G401.6 (cell line): ENCODE data around the gene CAND2.

ENCODE experiments used
- FAIRE-seq: peaks from 2 replicates; lab custom pipeline; 2012; peaks lifted over from hg19 to GRCh38; lab: Jason Lieb, UNC

Gene CAND2

DNA sequence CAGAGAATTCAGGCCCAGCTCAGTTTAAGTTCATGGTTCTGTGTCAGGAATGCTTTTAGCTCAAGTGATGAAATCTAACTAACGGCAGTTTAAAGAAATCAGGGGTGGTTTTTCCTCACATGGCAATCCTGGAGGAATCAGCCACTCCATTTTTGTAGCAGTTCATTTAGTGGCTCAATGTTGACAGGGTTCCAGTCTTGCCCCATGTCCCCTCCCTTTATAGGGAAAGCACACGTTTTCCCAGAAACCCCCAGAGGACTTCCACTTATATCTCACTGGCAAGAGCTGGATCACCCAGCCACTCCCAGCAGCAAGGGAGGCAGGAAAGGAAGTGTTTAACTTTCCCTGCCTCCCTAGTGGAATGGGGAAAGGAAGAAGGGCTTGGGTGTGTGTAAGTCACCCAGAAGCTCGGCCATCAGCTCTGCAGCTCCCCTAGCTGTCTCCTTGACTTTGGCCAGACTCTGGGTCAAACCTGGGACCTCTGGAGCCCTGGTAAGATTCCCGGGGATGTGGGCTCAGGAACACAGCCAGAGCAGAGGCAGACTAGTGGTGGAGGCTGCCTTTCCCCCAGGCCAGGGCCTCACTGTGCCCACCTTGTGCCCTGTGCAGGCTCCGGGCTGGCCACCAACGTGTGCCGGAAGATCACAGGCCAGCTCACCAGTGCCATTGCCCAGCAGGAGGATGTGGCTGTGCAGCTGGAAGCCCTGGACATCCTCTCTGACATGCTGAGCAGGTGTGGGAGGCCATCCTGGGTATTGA is 11.3 kb downstream of the CAND2 start:
- no peak for FAIRE-seq

DNA sequence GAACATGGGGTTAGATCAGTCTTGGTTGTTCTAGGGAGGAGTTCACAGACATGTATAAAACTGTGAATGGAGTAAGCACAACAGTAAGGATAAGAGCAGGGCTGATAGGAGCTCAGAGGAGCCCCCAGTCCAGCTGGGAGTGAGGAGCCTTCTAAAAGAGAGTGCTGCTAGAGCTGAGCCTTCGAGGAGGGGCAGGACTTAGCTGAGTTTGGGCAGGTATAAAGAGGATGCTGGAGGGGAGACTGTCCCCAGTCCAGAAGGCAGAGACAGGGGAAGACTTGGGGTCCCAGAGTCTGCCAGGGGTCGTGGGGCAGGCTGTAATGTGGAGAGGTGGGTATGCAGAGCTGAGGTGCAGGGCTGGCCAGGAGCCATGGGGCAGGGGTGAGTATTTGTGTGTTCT is 12.1 kb downstream of the CAND2 start:
- no peak for FAIRE-seq

DNA sequence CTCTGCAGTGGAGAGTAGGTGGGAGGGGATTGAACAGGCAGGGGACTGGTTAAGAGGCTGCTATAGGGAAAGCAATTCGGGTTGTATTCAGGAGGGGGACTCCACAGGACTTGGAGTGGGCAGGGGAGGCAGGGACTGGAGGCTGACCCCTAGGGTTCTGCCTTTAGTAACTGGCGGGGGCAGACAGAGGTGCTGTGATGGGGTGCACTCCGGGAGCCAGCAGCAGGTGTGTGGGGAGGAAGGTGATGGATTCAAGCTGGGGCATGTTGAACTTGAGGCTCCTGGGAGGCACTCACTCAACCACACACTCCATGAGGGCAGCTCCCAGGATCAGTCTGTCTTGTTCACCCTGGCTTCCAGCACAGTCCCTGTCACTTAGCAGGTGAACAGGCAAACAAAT is 12.5 kb downstream of the CAND2 start:
- FAIRE-seq = no peak

DNA sequence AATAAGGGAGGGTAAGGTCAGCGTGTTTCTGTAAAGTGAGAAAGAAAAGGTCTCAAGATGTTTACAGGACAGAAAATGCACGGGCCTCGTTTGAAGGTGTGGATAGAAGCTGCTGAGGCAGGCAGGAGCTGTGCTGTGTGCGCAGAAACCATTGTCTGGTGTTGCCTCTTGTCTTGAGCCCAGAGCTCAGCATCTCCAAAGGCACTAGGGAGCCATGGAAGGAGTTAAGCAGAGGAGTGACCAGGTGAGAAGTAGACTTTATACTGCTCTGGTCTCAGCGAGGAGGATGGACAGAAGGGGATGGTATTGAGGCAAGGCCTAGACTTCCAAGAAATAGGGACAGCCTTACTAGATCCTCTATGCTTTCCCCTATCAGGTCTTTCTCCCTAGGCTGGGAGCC is 13.0 kb downstream of the CAND2 start:
- FAIRE-seq = no peak

DNA sequence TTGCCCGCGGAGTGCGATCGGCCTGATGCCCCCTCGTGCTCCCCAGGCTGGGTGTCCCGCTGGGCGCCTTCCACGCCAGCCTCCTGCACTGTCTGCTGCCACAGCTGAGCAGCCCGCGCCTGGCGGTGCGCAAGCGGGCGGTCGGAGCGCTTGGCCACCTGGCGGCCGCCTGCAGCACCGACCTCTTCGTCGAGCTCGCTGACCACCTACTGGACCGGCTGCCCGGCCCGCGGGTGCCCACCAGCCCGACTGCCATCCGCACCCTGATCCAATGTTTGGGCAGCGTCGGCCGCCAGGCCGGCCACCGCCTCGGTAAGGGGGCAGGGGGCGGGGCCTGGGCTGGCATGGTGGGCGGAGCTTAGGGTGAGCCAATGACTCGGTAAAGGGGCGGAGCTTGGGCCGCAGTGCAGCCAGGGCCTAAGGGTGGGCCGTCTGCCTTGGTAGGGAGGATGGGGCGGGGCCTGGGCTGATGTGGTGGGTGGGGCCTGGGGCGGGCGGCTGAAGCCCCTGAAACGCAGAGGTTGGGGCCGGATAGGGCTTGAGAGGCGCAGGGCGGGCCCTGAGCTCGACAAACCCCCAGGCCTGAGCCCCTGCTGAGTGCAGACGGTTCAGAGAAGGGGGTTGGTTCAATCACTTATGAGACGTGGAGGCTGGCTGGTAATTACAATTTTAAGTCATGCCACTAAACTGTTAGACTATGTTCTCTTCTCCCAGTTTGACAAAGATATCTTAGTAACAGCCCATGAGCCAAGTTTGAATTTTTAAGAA is 13.7 kb downstream of the CAND2 start:
- FAIRE-seq = peak; percentile 82

DNA sequence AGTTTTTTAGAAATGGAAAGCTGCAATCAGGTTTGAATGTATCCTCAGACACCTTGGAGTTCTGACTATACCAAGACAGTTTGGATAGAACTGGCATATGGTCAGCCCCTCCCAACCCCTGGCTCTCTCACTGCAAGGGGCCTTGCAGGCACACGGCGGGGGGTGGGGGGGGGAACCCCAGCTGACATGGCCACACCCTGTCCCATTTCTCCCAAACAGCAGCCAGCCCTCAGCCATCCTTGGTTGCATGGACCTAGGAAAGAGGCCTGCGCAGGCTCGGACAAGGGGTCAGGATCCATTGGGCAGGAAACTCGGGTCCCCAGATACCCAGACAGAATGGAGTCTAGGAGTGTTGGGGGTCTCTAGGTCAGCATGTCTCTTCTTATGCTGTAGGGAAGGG is 14.5 kb downstream of the CAND2 start:
- no peak for FAIRE-seq

DNA sequence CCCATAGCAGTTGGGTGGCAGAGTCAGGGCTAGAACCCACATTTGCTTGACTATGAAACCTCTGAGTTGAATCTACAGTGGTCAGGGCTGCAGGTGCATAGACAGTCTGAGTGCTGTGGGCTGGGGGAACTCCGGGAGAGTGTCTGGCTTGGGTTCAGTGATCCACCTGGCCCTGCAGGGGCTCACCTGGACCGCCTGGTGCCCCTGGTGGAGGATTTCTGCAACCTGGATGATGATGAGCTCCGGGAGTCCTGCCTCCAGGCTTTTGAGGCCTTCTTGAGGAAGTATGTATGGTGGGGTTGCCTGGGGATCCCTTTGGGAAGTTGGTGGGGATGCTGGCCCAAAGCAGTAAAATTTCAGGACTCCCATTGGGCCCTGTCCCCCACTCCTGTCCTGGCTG is 16.3 kb downstream of the CAND2 start:
- no peak for FAIRE-seq

DNA sequence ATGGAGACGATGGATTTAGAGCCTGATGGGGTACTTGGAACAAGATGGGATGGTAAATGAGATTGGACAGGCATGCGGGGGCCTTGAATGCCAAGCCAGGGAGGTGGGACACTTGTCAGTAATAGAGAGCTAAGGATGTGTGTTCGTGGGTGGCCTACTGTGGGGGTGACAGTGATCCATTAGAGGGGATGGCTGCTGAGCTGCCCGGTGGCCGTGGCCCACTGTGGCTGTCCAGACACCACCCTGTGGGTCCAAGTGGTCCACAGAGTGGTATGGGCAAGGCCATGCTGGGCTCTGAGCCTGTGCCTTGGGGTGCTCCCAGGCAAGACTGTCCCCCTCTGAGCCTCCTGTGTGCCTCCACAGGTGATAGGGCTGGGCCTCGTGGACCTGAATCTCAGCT is 17.5 kb downstream of the CAND2 start:
- no peak for FAIRE-seq

DNA sequence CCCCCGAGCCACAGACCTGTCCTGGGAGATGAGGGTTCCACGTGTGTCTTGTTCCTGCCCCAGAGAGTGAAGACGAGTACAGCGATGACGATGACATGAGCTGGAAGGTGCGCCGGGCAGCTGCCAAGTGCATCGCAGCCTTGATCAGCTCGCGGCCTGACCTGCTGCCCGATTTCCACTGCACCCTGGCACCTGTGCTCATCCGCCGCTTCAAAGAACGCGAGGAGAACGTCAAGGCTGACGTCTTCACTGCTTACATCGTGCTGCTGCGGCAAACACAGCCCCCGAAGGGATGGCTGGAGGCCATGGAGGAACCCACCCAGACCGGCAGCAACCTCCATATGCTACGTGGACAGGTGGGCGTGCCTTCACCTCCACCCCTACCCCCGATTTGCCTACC is 18.6 kb downstream of the CAND2 start:
- no peak for FAIRE-seq

DNA sequence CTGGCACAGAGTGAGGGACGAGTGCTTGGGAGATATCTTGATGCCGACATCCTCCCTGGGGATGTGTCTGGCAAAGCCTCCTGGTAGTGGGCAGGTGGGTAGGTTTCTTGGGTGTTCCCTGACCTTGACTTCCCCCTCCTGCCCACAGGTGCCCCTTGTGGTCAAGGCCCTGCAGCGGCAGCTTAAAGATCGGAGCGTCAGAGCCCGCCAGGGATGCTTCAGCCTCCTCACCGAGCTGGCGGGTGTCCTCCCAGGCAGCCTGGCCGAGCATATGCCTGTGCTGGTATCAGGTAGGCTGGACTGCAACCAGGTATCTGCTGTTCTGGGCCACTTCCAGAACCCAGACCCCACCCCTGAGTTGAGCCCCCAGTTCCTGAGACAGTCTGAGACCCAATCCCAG is 19.2 kb downstream of the CAND2 start:
- no peak for FAIRE-seq

DNA sequence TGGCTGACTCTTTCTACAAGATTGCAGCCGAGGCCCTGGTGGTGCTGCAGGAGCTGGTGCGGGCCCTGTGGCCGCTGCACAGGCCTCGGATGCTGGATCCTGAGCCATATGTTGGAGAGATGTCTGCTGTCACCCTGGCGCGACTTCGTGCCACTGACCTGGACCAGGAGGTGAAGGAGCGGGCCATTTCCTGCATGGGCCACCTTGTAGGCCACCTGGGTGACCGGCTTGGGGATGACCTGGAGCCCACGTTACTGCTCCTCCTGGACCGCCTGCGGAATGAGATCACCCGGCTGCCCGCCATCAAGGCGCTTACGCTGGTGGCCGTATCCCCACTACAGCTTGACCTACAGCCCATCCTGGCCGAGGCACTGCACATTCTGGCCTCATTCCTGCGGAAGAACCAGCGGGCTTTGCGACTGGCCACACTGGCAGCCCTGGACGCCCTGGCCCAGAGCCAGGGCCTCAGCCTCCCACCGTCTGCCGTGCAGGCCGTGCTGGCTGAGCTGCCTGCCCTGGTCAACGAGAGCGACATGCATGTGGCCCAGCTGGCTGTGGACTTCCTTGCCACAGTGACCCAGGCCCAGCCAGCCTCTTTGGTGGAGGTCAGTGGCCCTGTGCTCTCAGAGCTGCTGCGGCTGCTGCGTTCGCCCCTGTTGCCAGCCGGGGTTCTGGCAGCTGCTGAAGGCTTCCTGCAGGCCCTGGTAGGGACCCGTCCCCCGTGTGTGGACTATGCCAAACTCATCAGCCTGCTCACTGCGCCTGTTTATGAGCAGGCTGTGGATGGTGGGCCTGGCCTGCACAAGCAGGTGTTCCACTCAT is 20.3 kb downstream of the CAND2 start:
- FAIRE-seq = no peak

DNA sequence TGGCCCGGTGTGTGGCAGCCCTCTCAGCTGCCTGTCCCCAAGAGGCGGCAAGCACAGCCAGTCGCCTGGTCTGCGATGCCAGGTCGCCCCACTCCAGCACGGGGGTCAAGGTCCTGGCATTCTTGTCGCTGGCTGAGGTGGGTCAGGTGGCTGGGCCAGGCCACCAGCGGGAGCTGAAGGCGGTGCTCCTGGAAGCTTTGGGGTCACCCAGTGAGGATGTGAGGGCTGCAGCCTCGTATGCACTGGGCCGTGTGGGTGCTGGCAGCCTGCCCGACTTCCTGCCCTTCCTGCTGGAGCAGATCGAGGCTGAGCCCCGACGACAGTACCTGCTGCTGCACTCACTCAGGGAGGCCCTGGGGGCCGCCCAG is 20.8 kb downstream of the CAND2 start:
- no peak for FAIRE-seq

DNA sequence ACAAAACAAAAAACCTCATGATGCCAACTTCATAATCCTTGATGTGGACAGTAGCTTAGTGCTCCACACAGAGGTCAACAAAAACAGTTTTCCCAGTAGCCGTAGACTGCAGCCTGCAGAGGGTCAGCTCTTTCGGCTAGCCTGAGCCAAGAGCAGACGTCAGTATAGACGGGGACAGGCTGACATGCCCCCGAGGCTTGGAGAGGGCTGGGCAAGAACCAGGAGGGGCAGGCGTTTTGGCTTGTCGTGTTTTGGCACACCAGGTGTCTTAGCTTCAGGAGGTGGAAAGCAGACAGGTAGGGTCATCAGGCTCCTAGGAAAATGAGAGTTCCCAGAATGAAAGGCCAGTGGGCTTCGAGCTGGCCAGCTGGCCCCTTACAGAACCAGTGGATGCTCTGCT is 21.8 kb downstream of the CAND2 start:
- FAIRE-seq = no peak

DNA sequence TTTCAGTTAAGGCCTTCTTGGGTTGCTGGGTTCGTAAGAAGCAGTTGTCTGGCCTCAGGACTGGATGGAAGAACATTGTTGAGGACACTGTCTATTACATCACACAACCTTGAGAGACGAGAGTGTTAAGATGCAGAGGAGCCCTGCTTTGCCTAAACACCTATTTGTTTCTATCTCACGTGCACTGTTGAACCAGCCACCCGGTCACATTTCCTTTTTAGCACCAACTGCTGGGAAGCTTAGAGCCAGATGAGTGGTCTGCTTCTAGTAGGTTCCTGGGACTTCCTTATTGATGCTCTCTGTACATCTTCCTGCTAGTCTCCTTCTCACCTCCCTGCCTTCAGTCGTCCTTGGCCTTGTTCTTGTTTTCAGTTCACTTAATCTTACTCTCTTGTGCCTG is 22.3 kb downstream of the CAND2 start:
- no peak for FAIRE-seq

DNA sequence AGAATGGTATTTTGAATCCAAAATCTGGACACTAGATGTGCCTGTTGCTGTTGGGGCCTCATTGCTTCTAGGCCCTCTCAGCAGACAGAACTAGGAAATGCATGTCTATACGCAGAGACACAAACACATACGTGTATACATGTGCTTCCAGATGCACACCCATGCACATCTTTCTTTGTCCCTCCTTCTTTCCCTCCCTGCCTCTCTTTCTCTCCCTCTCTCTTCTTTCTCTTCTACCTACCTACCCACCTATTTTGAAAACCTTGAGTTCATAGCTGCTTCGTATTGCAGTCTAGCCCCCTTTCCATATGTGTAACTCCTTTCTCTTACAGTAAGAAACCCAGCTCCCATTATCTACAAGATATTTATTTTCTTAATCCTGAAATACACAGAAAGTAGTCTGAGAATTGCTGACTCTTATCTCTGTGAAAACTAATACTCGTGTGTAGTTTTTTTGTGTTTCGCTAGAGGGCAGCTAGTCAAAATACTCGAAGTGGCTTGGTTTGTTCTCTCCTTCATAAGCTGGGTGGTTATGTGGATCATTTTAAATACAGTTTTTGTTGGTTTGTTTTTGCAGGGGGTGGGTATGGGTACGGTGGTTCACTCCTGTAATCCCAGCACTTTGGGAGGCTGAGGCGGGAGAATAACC is 26.4 kb downstream of the CAND2 start:
- peak; percentile 92 for FAIRE-seq

DNA sequence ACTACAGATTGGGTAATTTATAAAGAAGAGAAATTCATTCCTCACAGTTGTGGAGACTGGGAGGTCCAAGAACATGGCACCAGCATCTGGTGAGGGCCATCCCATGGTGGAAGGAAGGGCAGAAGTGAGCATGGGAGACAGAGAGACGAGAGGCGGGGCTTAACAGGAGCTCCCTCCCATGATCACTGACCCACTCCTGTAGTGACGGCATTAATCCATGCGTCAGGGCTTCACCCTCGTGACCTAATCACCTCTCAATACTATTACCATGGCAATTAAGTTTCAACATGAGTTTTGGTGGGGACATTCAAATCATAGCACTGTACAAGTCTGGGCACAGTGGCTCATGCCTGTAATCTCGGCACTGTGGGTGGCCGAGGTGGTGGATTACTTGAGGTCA is 27.8 kb downstream of the CAND2 start:
- no peak for FAIRE-seq

DNA sequence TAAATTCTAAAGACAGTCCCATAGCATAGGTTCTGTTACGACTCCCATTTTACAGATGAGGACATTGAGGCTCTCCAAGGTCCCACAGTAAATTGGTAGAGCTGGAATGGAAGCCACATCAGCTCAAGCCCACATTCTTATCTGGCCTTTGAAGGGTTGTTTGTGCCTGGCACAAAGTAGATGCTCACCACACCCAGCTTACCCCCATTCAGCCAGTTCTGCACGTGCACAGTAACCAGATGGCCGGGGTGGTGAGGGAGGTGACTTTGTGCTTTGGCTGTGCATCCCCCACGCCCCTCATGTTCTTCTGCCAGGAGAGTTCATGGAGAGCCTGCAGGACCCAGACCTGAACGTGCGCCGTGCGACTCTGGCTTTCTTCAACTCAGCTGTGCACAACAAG is 28.7 kb downstream of the CAND2 start:
- no peak for FAIRE-seq

DNA sequence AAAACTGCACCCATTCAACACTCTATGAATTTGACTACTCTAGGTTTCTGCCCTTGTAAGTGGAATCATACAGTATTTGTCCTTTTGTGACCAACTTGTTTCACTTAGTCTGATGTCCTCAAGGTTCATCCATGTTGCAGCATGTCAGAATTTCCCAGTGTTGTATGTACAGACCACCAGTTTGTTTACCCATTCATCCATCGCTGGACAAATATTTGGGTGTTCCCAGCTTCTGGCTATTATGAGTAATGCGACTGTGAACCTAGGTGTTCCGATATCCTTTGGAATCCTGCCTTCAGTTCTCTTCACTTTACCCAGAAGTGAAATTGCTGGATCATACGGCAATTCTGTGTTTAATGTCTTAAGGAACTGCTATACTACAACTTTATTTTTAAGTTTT is 32.3 kb downstream of the CAND2 start:
- FAIRE-seq = no peak

DNA sequence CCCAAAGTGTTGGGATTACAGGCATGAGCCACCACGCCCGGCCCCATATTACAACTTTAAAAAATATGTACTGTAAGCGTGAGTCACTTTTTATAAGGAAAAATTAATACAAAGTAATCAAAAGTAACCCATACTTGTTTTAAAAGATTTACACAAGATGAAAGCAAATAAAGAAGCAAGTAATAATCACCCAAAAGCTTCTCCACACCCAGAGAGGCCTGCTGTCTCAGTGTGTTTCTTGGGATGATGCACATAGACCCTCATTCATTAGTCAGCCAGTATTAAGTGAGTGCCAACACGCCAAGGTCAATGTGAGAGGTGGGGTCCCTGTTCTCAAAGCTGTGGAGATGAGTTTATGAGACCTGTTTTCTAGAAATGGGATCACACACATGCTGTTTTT is 32.9 kb downstream of the CAND2 start:
- no peak for FAIRE-seq

DNA sequence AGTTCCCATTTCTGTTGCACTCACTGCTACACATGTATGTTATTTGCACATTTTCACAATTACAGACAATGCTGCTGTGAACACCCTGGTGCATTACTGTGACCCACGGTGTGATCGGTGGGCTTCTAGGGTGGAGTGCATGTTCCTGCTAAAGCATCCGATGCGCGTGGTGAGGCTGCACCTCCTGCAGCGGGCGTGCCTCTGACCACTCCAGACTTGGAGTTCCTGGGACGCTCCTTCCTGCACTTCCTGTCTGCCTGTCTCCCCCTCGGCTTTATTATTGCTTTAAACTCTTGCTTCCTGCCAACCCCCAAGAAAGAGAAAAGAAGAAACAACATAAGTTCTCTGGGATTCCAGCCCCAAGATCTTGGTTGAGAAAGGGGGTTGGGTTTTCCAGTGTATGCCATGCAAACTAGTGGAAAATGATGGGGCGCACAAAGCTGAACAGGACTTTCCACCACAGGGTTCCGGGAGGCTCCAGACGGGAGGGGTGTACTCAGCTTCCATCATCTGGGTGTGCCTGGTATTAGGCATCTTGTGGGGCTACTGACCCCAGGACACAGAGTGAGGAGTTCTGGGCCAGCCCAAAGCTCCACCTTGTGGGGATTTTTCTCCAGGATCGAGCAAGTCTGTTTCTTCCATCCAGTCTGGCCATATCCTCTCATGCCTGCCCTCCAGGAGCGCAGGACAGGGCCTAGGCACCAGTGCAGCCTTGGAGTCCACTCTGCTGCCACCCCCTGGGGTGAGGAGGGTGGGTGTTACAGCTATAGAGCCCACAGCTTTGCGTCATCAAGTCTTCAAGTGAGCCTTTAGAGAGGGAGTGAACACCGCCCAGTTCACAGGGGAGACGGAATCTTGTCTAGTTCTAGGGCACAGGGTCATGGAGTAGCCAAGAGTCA is 33.7 kb downstream of the CAND2 start:
- FAIRE-seq = no peak

DNA sequence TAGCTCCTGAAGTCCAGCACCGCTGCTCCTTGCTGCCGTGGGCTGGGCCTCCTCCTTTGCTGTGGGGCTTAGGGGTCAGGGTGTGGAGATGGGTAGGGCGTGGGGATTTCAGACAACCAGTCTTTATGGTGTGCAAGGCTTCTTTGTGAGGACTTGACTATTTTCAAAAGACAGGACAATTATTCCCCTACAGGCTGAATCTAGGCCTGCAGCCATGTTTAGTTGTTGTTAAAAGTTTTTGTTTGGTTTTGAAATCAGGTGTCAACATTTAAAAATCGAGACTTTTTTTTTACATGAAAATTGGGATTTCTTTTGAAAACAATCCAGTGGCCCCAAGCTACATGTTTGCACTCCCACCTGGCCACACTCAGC is 34.3 kb downstream of the CAND2 start:
- no peak for FAIRE-seq
